NB4 (cell line): ENCODE data around the gene LCN15.
"Not testable (repeated sequence)": the region's sequence is repeated elsewhere in the genome, so short reads cannot be mapped to it uniquely, and the experiment has no call there.

ENCODE experiments used
- DNase-seq: peaks from one replicate; pipeline ENCODE4 v3.0.0; 2010; ENCODE audit warnings: low read depth
- H3K4me3 ChIP-seq: one replicate; pipeline ENCODE4 v1.5.1; 2011; ENCODE audit warnings: mild to moderate bottlenecking, low read depth, low read length, moderate library complexity
- MYC ChIP-seq: IDR thresholded peaks from 2 replicates; pipeline ENCODE4 v1.6.1; 2011; ENCODE audit warnings: low read depth, low read length
- POLR2A ChIP-seq: IDR thresholded peaks from 2 replicates; pipeline ENCODE4 v1.6.1; 2011; ENCODE audit warnings: mild to moderate bottlenecking; ENCODE audit not compliant: insufficient read length; ENCODE audit errors: extremely low read depth
- TF ChIP-seq, protein P1 (sequence below): IDR thresholded peaks from 2 replicates; pipeline ENCODE4 v1.6.1; 2011; ENCODE audit warnings: low read depth, low read length
- TF ChIP-seq, protein P2 (sequence below): IDR thresholded peaks from one replicate; pipeline ENCODE4 v1.5.1; 2012; ENCODE audit warnings: low read depth, low read length

Gene LCN15

DNA sequence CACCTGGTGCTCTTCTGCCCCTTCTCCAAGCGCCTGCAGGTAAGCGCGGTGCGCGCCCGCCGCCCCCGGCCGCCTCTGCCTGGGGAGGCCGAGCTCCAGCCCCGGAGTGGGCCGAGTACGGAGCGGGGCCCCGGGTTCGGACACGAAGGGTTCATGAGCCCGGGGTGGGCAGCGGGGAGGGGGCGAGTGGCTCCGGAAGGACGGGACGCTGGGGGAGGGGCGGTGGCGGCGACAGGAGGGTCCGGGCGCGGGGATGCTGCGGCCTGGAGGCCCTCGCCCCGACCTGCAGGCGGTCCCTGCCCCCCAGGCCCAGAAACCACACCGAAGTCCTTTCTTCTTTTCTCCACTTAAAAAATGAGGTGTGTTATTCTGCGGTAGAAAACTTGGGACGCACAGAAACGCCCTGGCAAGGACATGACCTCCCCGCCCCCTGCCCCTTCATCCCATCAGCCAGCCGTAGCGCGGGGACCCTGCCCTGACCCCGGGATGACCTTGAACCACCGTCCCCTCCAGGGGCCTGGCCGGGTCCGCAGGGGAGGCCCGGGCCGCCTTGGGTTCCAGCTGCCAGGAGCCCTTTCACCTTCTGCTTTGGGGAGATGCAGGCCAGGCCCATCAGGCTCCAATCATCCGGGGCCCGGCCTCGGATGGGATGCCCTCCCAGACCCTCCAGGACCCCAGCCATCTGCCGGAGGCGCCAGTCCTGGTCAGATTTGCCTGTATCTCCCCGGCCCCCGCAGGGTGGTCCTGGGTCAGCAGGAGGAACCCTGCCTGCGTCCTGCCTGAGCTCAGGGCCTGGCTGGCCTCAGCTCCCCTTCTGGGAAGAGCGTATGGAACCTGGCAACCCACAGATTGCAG lies 51.4 kb downstream of the LCN15 start:
- TF ChIP-seq, protein P1, sequence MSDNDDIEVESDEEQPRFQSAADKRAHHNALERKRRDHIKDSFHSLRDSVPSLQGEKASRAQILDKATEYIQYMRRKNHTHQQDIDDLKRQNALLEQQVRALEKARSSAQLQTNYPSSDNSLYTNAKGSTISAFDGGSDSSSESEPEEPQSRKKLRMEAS: no peak
- no peak for TF ChIP-seq MYC
- TF ChIP-seq, protein P2, sequence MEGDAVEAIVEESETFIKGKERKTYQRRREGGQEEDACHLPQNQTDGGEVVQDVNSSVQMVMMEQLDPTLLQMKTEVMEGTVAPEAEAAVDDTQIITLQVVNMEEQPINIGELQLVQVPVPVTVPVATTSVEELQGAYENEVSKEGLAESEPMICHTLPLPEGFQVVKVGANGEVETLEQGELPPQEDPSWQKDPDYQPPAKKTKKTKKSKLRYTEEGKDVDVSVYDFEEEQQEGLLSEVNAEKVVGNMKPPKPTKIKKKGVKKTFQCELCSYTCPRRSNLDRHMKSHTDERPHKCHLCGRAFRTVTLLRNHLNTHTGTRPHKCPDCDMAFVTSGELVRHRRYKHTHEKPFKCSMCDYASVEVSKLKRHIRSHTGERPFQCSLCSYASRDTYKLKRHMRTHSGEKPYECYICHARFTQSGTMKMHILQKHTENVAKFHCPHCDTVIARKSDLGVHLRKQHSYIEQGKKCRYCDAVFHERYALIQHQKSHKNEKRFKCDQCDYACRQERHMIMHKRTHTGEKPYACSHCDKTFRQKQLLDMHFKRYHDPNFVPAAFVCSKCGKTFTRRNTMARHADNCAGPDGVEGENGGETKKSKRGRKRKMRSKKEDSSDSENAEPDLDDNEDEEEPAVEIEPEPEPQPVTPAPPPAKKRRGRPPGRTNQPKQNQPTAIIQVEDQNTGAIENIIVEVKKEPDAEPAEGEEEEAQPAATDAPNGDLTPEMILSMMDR: no peak
- TF ChIP-seq POLR2A: no peak
- DNase-seq: no peak
- peak overlapping the region; percentile 51 for H3K4me3 ChIP-seq

DNA sequence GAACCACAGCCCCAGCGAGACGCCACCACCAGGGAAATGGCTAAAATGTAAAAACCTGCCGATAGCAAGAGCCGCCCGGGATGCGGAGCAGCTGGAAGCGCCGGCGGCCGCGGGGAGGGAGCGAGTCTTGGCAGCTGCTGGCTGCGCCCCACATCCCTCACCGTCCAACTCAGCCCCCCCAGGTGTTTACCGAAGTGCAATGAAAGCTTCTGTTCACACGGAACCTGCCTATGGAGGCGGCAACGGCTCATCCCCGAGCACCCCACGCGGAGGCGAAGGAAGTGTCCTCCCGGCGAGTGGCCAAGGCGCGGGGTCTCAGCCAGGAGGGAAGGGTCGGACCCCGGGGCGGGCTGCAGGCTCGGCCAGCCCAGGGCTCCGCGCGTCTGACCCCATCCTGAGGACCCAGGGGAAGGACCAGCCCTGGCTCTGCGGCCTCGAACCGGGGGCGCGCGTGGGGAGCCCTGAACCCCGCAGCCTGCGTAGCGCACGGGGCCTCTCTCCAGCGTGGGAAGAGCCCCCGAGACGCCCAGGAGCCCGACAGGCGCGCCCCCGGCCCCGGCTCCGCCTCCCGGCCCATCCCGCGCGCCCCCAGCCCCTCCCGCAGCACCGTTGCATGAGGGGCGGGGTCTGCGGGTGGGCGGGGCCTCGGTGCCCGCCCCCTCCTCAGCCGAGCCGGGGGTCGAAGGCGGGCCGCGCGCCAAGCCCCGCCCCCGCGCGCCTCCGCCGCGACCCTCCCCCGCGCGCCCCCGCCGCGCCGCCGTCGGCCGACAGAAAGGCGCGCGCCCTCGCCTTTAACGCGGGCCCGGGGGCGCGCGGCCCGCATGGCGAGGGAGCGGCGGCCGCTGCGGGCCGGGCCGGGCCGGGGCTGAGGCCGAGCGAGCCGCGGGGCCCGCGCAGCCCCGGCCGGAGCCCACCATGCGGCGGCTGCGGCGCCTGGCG lies 52.3 kb downstream of the LCN15 start, which contains the start of gene DIPK1B:
Gene DIPK1B (plus strand): TSS at position 822 of the 939 bp plus-strand sequence. CDS start 94 bp downstream, at position 916.
- TF ChIP-seq, protein P2: no peak
- TF ChIP-seq POLR2A (no peak), MYC (no peak)
- TF ChIP-seq, protein P1: no peak
- DNase-seq: peak; percentile 58
- peak within 1 kb of the TSS; percentile 51 for H3K4me3 ChIP-seq

DNA sequence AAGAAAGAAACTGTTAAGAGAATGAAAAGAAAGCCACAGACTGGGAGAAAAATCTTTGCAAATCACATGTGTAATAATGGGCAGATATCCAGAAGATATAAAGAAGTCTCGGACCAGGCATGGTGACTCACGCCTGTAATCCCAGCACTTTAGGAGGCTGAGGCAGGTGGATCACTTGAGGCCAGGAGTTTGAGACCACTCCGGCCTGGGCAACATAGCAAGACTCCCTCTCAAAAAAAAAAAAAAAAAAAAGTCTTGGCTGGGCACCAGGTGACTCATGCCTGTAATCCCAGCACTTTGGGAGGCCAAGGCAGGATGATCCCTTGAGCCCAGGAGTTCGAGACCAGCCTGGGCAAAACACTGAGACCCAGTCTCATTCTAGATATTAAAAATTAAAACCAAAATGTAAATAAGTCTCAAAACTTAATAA lies 53.1 kb downstream of the LCN15 start:
- H3K4me3 ChIP-seq, DNase-seq: not testable (repeated sequence)

DNA sequence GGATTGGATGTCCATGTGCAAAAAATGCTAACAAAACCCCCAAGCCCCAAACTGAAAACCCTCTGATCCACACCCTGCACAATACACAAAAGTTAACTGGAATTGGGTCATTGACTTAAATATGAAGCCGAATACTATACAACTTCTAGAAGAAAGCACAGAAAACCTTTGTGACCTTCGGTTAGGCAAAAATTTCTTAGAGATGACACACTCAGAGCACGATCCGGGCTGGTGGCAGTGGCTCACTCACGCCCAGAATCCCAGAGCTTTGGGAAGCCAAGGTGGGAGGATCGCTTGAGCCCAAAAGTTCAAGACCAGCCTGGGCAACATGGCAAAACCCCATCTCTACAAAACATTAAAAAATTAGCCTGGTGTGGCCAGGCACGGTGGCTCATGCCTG lies 53.8 kb downstream of the LCN15 start:
- no peak for DNase-seq
- TF ChIP-seq POLR2A (no peak), MYC (no peak)
- TF ChIP-seq, protein P1: no peak
- H3K4me3 ChIP-seq: no peak overlapping the region
